GM18520 (cell line): Measurements from ENCODE around the gene ARHGAP28.
"Not testable (repeated sequence)": the region's sequence is repeated elsewhere in the genome, so short reads cannot be mapped to it uniquely, and the experiment has no call there.

Experiments
- ATAC-seq: cut with Tn5 transposase; IDR thresholded peaks from one replicate; pipeline ENCODE4 v1.9.1; 2021; ENCODE audit not compliant: unreplicated experiment

The ARHGAP28 gene

GRCh38 chr18:6891788-6892187 lies 162.3 kb downstream of the ARHGAP28 start:
- ATAC-seq = no peak

- no peak for ATAC-seq
Observed at GRCh38 chr18:6901286-6901926, 171.9 kb downstream of the ARHGAP28 start.

DNA sequence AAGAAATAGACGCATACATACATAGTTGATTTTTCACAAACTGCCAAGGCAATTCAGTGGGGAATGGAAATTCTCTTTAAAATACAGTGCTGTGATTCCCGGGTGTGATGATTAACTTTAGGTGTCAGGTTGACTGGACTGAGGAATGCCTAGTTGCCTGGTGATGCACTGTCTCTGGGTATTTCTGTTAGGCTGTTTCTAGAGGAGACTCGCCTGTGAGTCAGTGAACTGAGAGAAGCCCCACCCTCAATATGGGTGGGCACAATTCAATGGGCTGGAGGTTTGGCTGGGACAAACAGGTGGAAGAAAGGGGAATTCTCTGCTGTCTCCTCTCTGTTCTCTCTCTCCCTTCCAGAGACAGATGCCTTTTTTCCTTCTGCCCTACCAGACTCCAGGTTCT lies 187.6 kb downstream of the ARHGAP28 start:
- ATAC-seq = no peak

GRCh38 chr18:6920099-6920955 lies 190.8 kb downstream of the ARHGAP28 start:
- ATAC-seq = no peak

- ATAC-seq = no peak
Observed at GRCh38 chr18:6921571-6921970, 192.1 kb downstream of the ARHGAP28 start.

DNA sequence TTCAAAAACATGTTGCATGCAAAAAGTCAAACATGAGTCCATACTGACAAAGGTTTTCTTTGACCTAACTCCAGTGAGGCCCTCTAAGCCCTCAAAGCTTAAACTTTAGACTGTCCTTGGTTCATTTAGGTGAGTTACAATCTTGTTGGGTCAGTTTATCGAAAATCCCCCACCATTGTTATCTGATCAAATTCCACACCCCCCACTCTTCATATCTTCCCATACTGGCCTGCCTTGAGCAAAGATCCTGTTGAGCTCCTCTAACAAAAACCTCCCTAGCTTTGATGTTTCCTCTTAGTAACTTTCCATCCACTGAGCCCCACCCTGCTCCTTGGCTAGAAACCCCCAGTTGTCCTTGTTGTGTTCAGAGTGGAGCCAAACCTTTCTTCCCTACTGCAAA lies 193.7 kb downstream of the ARHGAP28 start:
- no peak for ATAC-seq

GRCh38 chr18:6927153-6927552 lies 197.6 kb downstream of the ARHGAP28 start:
- no peak for ATAC-seq

GRCh38 chr18:6928359-6928758 lies 198.8 kb downstream of the ARHGAP28 start:
- ATAC-seq = no peak

GRCh38 chr18:6929370-6930102 lies 200.0 kb downstream of the ARHGAP28 start:
- ATAC-seq = no peak

DNA sequence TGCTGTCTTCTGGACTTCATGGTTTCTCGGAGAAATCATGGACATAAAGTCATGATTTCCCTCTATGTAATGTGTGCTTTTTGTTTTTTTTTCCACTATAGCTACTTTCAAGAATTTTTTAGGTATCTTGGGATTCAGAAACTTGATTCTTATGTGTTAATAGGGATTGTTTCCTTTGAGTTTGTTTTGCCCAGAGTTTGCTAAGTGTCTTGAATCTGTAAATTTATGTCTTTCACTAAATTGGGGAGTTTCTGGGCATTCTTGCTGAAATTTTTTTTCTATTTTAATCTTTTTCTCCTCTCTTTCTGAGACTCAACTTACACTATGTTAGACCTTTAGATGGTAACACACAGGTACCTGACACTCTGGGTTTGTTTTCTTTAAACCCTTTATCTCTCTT lies 205.3 kb downstream of the ARHGAP28 start:
- no peak for ATAC-seq

- ATAC-seq = no peak
Observed at GRCh38 chr18:6938003-6938402, 208.5 kb downstream of the ARHGAP28 start.

DNA sequence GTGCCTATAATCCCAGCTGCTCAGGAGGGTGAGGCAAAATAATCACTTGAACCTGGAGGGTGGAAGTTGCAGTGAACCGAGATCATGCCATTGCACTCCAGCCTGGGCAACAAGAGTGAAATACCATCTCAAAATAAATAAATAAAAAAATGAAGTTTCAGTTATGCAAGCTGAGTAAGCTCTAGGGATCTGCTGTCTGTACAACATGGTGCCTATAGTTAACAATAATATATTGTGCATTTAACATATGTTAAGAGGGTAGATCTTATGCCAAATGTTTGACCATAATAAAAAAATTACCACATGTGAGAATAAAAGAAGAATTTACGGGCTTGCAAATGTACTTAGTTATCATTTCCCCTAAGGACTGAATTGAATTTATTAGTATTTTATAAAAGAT lies 208.9 kb downstream of the ARHGAP28 start:
- ATAC-seq = not testable (repeated sequence)

- no peak for ATAC-seq
Observed at GRCh38 chr18:6939972-6940371, 210.5 kb downstream of the ARHGAP28 start.

GRCh38 chr18:6940451-6940850 lies 210.9 kb downstream of the ARHGAP28 start:
- ATAC-seq = no peak

DNA sequence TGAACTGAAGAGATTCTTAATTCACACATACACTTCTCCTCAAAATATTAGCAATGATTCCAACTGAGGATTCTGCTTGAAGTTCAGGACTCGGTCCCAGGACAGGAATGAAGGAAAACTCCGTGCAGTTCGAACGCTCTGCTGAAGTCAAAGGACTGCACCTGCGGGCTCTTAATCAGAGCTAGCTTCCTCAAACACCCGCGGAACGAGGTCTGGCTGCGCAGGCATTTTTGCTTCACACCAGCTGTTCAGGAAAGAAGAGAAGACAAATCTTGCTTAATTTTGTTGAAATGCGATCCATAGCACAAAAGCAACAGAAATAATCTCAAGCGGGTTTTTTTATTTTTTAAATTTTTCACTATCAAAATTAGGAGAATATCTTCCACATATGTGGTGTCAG lies 212.5 kb downstream of the ARHGAP28 start:
- ATAC-seq = no peak

DNA sequence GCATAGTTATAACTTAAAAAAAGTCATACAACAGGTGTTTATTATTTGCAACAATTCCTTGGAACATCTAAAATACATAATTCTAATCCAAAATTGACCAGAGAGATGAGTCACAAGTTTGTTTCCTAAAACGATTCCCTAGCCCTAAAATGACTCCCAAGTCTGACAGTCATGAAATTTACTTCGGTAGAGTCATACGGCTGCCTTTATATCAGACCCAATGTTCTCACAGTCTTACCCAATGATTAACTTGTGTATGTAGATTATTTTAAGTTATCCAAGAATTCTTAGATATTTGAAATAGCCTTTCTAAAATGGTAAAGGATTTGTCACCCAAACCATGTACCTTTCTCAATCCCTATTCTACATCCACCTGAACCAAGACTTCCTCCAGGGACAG lies 213.2 kb downstream of the ARHGAP28 start:
- ATAC-seq = no peak

DNA sequence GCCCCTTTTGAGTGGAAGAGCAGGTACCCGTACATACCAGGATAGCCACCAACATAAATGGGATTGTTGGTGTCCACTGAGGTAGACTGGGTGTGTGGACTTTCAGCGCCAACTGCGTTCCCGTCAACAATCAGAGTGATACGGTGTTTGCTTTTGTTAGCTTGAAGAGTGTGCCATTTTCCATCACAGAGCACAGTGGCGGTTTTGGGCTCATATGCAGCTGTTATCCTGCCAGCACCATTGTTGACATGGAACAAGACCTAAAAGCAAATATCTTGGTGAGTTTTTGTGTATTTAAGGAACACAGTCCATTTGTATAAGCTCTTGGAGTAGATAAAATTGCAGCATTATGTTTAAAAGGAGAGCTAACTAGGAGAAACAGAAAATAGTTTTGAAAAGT lies 213.6 kb downstream of the ARHGAP28 start:
- no peak for ATAC-seq

- ATAC-seq = no peak
Observed at GRCh38 chr18:6947338-6948030, 218.0 kb downstream of the ARHGAP28 start.

GRCh38 chr18:6948281-6949055 lies 219.0 kb downstream of the ARHGAP28 start:
- no peak for ATAC-seq

DNA sequence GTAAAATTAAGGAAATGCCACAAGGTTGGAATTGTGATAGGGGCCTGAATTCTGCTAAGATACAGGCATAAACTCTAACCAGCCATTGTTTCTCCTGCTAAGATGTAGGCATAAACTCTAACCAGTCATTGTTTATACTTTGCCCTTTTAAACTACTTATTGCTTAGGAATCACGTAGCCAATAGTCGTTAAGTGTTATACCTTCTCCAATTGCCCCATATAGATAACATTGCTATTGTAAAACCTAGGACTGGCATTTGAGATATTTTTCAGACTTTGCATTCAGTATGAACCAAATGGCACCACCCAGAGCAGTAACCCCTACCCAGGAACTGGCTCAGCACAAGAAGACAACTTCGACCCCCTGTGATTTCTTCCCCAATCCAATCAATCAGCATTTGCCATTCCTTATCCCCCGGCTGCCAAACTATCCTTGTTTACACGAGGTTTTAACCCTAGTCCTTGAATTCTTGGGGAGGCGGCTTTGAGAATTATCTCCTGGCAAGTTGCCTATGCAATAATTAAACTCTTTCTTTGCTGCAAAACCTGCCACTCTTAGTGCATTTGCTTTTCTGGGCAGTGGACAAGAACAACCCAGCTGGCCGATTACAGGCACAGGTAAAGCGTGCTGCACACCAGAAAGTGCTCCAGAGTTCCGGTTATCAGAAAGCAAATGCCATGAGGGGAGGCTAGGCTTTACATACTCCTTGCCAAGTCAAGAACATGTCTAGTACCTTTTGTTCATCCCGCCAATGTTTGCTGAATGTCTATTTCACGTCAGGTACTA lies 220.5 kb downstream of the ARHGAP28 start:
- ATAC-seq = no peak
